Measurements from ENCODE around the gene FBXO46.

The FBXO46 gene

GRCh38 chr19:45730368-45731288 is at the start of gene FBXO46:
FBXO46 (minus strand) TSS chr19:45730896; CDS start chr19:45713495, 17,401 bp downstream.
- H3K27ac ChIP-seq: peak within 1 kb of the TSS; percentile 77
- peak; percentile 44; the same call in 1 of the 2 replicates for TF ChIP-seq CTCF (conservative IDR thresholded peaks at IDR 0.05)

GRCh38 chr19:45780146-45780447 is 49.4 kb upstream of the FBXO46 start:
- no peak overlapping the region for H3K27ac ChIP-seq
- TF ChIP-seq CTCF (conservative IDR thresholded peaks at IDR 0.05): no peak

- no peak overlapping the region for H3K27ac ChIP-seq
- TF ChIP-seq CTCF (conservative IDR thresholded peaks at IDR 0.05): peak; percentile 85
Observed at GRCh38 chr19:45779231-45780145, 48.8 kb upstream of the FBXO46 start.

- TF ChIP-seq CTCF (conservative IDR thresholded peaks at IDR 0.05): no peak
- H3K27ac ChIP-seq: no peak overlapping the region; the same call in 1 of the 2 replicates
Observed at GRCh38 chr19:45778010-45778661, 47.4 kb upstream of the FBXO46 start.

GRCh38 chr19:45777395-45777961 is 46.8 kb upstream of the FBXO46 start:
- H3K27ac ChIP-seq: no peak overlapping the region
- TF ChIP-seq CTCF (conservative IDR thresholded peaks at IDR 0.05): no peak

- no peak for TF ChIP-seq CTCF (conservative IDR thresholded peaks at IDR 0.05)
- no peak overlapping the region for H3K27ac ChIP-seq
Observed at GRCh38 chr19:45774765-45775164, 44.1 kb upstream of the FBXO46 start.

Data from VCaP (cell line).